GM12892 (cell line): ENCODE measurements around the gene TMEM9.

ENCODE experiments used
- POLR2A ChIP-seq: IDR thresholded peaks from 2 replicates; pipeline ENCODE4 v1.6.1; 2011; ENCODE audit warnings: low read depth, low read length, control low read depth
- POLR2AphosphoS5 ChIP-seq: IDR thresholded peaks from 2 replicates; pipeline ENCODE4 v1.6.1; 2011; ENCODE audit warnings: low read depth, low read length, control low read depth
- TAF1 ChIP-seq: IDR thresholded peaks from 2 replicates; pipeline ENCODE4 v1.6.1; 2011; ENCODE audit warnings: low read depth, mild to moderate bottlenecking, control low read depth, low read length, borderline replicate concordance

GRCh38 chr1:201156819-201157218 lies 2.5 kb upstream of the TMEM9 start:
- TF ChIP-seq POLR2A (no peak), POLR2AphosphoS5 (no peak), TAF1 (no peak)
